Caco-2 (cell line): ENCODE data around the gene NTMT1. TPM values are rescaled to one million over a fixed set of nuclear protein-coding genes. Genes with fewer than 3 reads are reported as not detected.

Experiments used
- BruUV-seq: library from RNA; stranded (reverse); fragments of 400-500 nt; replicated peaks from 2 replicates; lab custom pipeline; 2021; lab: Mats Ljungman, UMichigan
- CTCF ChIA-PET: fragments of 300-600 bp; sonication (Branson Sonifier 250); formaldehyde crosslinking; loops from one replicate; lab custom pipeline; 2022; ENCODE audit warnings: antibody characterized with exemption; lab: Charles Lee
- POLR2A ChIA-PET: fragments of 300-600 bp; sonication (Branson Sonifier 250); formaldehyde crosslinking; loops from one replicate; lab custom pipeline; 2022; ENCODE audit warnings: antibody characterized with exemption; lab: Charles Lee
- DNase-seq, 2 experiments: peaks; one replicate each; pipeline versions ENCODE4 v3.0.0 to v3.0.0-alpha.2; 2020 to 2022
- H3K27me3 ChIP-seq: replicated peaks from 2 replicates; pipeline ENCODE4 v1.6.0; 2011; ENCODE audit warnings: low read length; ENCODE audit not compliant: control insufficient read depth, insufficient read depth
- H3K36me3 ChIP-seq: 2 replicates; pipeline ENCODE4 v1.5.1; 2011; ENCODE audit warnings: low read length; ENCODE audit not compliant: control insufficient read depth, insufficient read depth
- H3K4me1 ChIP-seq: fragments of 250-450 bp; sonication (Bioruptor Pico); 2 replicates; pipeline ENCODE4 v1.5.1; 2020; ENCODE audit warnings: mild to moderate bottlenecking
- H3K4me3 ChIP-seq: 2 replicates; pipeline ENCODE4 v1.5.1; 2011; ENCODE audit warnings: low read depth, mild to moderate bottlenecking, control low read depth, low read length
- H3K9me3 ChIP-seq: fragments of 250-450 bp; sonication (Bioruptor Pico); 2 replicates; pipeline ENCODE4 v1.5.1; 2020; ENCODE audit warnings: mild to moderate bottlenecking, moderate library complexity
- H3K27ac Mint-ChIP-seq: one replicate; pipeline ENCODE4 v1.8.0; 2022; ENCODE audit warnings: mixed read lengths; ENCODE audit not compliant: unreplicated experiment
- H3K27me3 Mint-ChIP-seq: one replicate; pipeline ENCODE4 v1.8.0; 2022; ENCODE audit warnings: mixed read lengths; ENCODE audit not compliant: insufficient read depth, unreplicated experiment
- H3K36me3 Mint-ChIP-seq: one replicate; pipeline ENCODE4 v1.8.0; 2022; ENCODE audit warnings: mild to moderate bottlenecking, mixed read lengths; ENCODE audit not compliant: insufficient read depth, unreplicated experiment
- H3K4me1 Mint-ChIP-seq: one replicate; pipeline ENCODE4 v1.8.0; 2022; ENCODE audit warnings: low read depth, mixed read lengths; ENCODE audit not compliant: unreplicated experiment
- H3K4me3 Mint-ChIP-seq: one replicate; pipeline ENCODE4 v1.8.0; 2022; ENCODE audit warnings: mild to moderate bottlenecking, moderate library complexity, mixed read lengths; ENCODE audit not compliant: unreplicated experiment
- H3K9me3 Mint-ChIP-seq: one replicate; pipeline ENCODE4 v1.8.0; 2022; ENCODE audit warnings: mixed read lengths; ENCODE audit not compliant: unreplicated experiment
- intact Hi-C: fragments of 100-400 bp; cut with micrococcal nuclease; formaldehyde crosslinking; loops from one replicate; pipeline ENCODE4 v1.10.0; 2022; ENCODE audit not compliant: unreplicated experiment
- total RNA-seq: library from RNA; stranded (reverse); gene quantifications from 2 replicates; pipeline ENCODE4 v1.2.3, GENCODE V29; 2022
- TF ChIP-seq, protein P1 (sequence below), 2 experiments: fragments of 200-600 bp in 1 of 2; IDR thresholded peaks; 1 replicate in 1 of 2; 2 replicates in 1 of 2; pipeline versions ENCODE4 v1.5.1 to v1.8.0; 2011 to 2022; ENCODE audit warnings: antibody characterized with exemption in 1 of 2, control low read depth in 1 of 2, inconsistent platforms in 1 of 2, low read depth in 1 of 2, low read length in 1 of 2, mild to moderate bottlenecking in 1 of 2, moderate library complexity in 1 of 2; ENCODE audit not compliant: insufficient read depth in 1 of 2, severe bottlenecking in 1 of 2, unreplicated experiment in 1 of 2

The NTMT1 gene
- total RNA-seq, 1 experiment from 2014 or later, result 44.1 TPM

DNA sequence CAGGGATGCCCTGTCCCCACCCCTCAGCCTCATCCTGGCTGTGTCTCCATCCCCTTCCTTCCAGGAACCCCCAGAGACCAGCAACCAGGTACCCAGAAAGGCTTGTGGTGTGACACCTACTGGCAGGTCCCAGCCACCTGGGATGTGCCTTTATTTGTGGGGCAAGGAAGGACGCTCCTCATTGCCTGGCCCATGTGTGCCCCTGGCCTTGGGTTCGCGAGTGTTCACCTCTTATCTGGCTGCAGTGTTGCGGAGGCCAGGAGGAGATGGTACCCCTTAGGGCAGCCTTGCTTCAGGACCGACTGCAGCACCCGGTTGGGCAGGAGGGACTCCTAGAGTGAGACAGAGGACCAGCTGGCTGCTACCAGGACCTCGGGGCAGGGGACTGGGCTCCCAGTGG lies 13.8 kb upstream of the NTMT1 start:
- TF ChIP-seq, protein P1, sequence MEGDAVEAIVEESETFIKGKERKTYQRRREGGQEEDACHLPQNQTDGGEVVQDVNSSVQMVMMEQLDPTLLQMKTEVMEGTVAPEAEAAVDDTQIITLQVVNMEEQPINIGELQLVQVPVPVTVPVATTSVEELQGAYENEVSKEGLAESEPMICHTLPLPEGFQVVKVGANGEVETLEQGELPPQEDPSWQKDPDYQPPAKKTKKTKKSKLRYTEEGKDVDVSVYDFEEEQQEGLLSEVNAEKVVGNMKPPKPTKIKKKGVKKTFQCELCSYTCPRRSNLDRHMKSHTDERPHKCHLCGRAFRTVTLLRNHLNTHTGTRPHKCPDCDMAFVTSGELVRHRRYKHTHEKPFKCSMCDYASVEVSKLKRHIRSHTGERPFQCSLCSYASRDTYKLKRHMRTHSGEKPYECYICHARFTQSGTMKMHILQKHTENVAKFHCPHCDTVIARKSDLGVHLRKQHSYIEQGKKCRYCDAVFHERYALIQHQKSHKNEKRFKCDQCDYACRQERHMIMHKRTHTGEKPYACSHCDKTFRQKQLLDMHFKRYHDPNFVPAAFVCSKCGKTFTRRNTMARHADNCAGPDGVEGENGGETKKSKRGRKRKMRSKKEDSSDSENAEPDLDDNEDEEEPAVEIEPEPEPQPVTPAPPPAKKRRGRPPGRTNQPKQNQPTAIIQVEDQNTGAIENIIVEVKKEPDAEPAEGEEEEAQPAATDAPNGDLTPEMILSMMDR (IDR thresholded peaks at IDR 0.05; ENCODE audit: insufficient read depth in 1 of 2, low read depth in 1 of 2, low read length in 1 of 2, severe bottlenecking in 1 of 2, unreplicated experiment in 1 of 2), result peak in 1 of 2 experiments; percentile 2
- no peak overlapping the region for H3K4me3 Mint-ChIP-seq
- no peaks in the 10 kb centered on the region for H3K9me3 Mint-ChIP-seq
- Histone ChIP-seq H3K4me3 (no peak overlapping the region), H3K4me1 (peaks cover 14% of the 10 kb centered on the region; the same call in 1 of the 2 replicates), H3K27me3 (no peaks in the 10 kb centered on the region), H3K9me3 (no peaks in the 10 kb centered on the region), H3K36me3 (no peaks in the 10 kb centered on the region)
- BruUV-seq, result no TSS peak
- H3K27me3 Mint-ChIP-seq, result no peaks in the 10 kb centered on the region
- peaks cover 5% of the 10 kb centered on the region for H3K36me3 Mint-ChIP-seq
- ChIA-PET CTCF (interaction anchor here (1.2 to 1.8 kb wide), 3 partner anchors 14 to 480 kb away, joined by 3 to 12 read pairs (median 5); partner anchors contain the start of gene NTMT1), POLR2A (no interaction called here)
- peaks cover 7% of the 10 kb centered on the region for H3K4me1 Mint-ChIP-seq
- DNase-seq, result no peak
- H3K27ac Mint-ChIP-seq, result no peak overlapping the region
- intact Hi-C loops, result loop anchor here (10.0 kb wide), 1 partner anchor 437 kb away; the partner anchor contains the start of gene IER5L

DNA sequence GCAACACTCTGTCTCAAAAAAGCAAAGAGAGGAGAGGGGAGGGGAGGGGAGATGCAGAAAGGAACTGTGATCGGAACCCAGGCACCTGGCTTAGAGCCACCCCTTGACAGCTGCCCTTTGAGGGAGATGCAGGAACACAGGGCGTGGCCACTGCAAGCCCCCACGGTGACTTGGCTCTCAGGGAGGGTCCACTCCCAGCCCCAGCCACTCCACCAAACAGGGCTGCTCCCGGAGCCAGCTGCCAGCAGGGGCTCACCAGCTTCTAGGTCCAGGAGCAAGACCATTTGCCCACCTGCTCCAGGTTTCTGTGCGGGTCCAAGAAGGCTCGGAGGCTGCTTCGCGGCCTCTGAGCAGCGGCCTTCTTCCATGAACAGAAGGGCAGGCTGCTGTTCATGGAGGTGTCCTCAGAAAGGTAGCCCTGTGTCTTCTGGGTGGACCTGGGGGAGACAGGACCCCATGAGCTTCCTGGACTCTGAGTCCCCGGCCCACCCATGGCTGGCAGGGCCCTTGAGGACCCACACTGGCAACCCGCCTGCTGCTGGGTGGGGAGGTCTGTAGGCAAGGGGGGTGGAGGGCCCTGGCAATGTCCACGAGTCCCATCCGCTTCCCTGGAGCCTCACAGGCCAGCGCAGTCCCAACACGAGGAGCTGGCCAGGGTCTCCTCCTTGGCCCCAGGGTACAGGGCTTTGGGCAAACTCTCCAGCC lies 13.0 kb upstream of the NTMT1 start:
- no peak overlapping the region for H3K4me3 ChIP-seq
- POLR2A ChIA-PET, result no interaction called here
- no peaks in the 10 kb centered on the region for H3K4me1 Mint-ChIP-seq

DNA sequence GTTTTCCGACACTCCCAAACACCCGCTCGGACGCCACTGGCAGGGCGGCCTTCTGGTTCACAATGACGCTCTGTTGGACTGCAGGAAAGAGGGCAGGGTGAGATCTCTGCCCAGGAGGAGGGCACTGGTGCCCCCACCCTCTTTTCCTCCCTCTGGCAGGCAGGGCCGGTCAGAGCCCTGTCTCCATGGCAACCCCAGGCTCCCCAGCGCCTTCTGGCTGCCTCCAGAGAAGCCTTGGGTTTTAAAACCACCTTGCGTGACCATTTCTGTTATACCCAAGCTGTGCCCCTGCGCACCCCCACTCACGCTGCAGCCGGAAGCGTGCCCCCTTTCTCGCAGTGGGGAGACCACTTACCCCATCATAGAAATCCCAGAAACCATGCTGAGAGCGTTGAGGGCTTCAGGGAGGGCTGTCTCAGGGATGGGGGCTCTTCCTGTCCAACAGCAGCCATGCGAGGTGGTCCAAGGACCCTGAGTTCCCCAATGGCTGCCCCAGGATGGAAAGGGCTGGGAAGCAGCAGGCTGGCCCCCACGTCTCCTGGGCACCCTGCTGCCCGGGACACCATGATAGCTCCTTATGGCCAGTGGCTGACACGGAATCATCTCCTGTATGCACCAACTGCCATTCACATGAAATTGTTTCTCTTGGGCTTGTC lies 12.3 kb upstream of the NTMT1 start:
- Mint-ChIP-seq H3K27ac (no peak overlapping the region), H3K9me3 (peaks cover 7% of the 10 kb centered on the region), H3K27me3 (peaks cover 3% of the 10 kb centered on the region), H3K36me3 (no peaks in the 10 kb centered on the region), H3K4me3 (no peak overlapping the region), H3K4me1 (no peaks in the 10 kb centered on the region)
- POLR2A ChIA-PET, result no interaction called here
- H3K36me3 ChIP-seq, result no peaks in the 10 kb centered on the region
- peaks cover 7% of the 10 kb centered on the region; the same call in 1 of the 2 replicates for H3K4me1 ChIP-seq
- no peaks in the 10 kb centered on the region for H3K9me3 ChIP-seq
- no TSS peak for BruUV-seq
- intact Hi-C loops, result loop anchor here (10.0 kb wide), 1 partner anchor 439 kb away; the partner anchor contains the start of gene IER5L
- no peak overlapping the region for H3K4me3 ChIP-seq
- DNase-seq, result no peak
- no peaks in the 10 kb centered on the region for H3K27me3 ChIP-seq
- TF ChIP-seq, protein P1 (IDR thresholded peaks at IDR 0.05; ENCODE audit: insufficient read depth in 1 of 2, low read depth in 1 of 2, low read length in 1 of 2, severe bottlenecking in 1 of 2, unreplicated experiment in 1 of 2), result no peak
- CTCF ChIA-PET, result interaction anchor here (0.5 to 1.4 kb wide), 2 partner anchors 11 to 549 kb away, joined by 3 to 7 read pairs; no protein-coding TSS in a partner anchor

More for the DNA sequence above, 13.0 kb upstream of the NTMT1 start:
- H3K36me3 Mint-ChIP-seq, result no peaks in the 10 kb centered on the region
- H3K27me3 Mint-ChIP-seq, result no peaks in the 10 kb centered on the region
- Histone ChIP-seq H3K36me3 (no peaks in the 10 kb centered on the region), H3K27me3 (no peaks in the 10 kb centered on the region), H3K9me3 (no peaks in the 10 kb centered on the region), H3K4me1 (peaks cover 7% of the 10 kb centered on the region; the same call in 1 of the 2 replicates)
- TF ChIP-seq, protein P1 (IDR thresholded peaks at IDR 0.05; ENCODE audit: insufficient read depth in 1 of 2, low read depth in 1 of 2, low read length in 1 of 2, severe bottlenecking in 1 of 2, unreplicated experiment in 1 of 2), result no peak
- no peak overlapping the region for H3K4me3 Mint-ChIP-seq
- BruUV-seq, result no TSS peak
- intact Hi-C loops, result loop anchor here (10.0 kb wide), 1 partner anchor 438 kb away; the partner anchor contains the start of gene IER5L
- H3K9me3 Mint-ChIP-seq, result peaks cover under 1% of the 10 kb centered on the region
- peak in 1 of 2 experiments; percentile 38 for DNase-seq
- H3K27ac Mint-ChIP-seq, result no peak overlapping the region
- CTCF ChIA-PET, result no interaction called here
